K562 (cell line): ENCODE results near the gene FYB1. TPM values are rescaled to one million over a fixed set of nuclear protein-coding genes. Genes with fewer than 3 reads are reported as not detected.

Experiments
- ATAC-seq: fragments of 200-7000 bp; cut with Tn5 transposase; 3 replicates; pipeline ENCODE4 v1.9.1; 2020; ENCODE audit warnings: moderate library complexity
- BruUV-seq: library from RNA; stranded (reverse); fragments of 400-500 nt; replicated peaks from 2 replicates; lab custom pipeline; 2021; lab: Mats Ljungman, UMichigan
- CTCF ChIA-PET: fragments of 300-600 bp; formaldehyde crosslinking; extraction: SDS; loops from one replicate; lab custom pipeline; 2021; ENCODE audit warnings: low intra/inter-chr PET ratio; lab: Yijun Ruan, JAX
- POLR2A ChIA-PET: fragments of 300-600, 350-650 bp; sonication (Branson Sonifier 250); formaldehyde crosslinking; extraction: SDS; loops from one replicate; lab custom pipeline; 2021; ENCODE audit warnings: antibody characterized with exemption, inconsistent platforms; lab: Yijun Ruan, JAX
- DNase-seq, 4 experiments: peaks; one replicate each; pipeline versions ENCODE4 v3.0.0 to v3.0.0-alpha.2; 2011 to 2018; ENCODE audit warnings: low spot score in 3 of 4, mixed read lengths in 3 of 4; ENCODE audit errors: extremely low read depth in 1 of 4
- FAIRE-seq: peaks from 2 replicates; lab custom pipeline; 2011; peaks lifted over from hg19 to GRCh38; lab: Jason Lieb, UNC
- H2AFZ ChIP-seq: 2 replicates; pipeline ENCODE4 v1.6.0; 2011; ENCODE audit warnings: low read depth, low read length, control low read depth, inconsistent platforms
- H3K27ac ChIP-seq: fragments of 200-600 bp; 3 replicates; pipeline ENCODE4 v1.8.0; 2011; ENCODE audit warnings: low read depth, mild to moderate bottlenecking, control low read depth, inconsistent platforms, low read length, moderate library complexity, mixed read lengths; ENCODE audit errors: extremely low read depth
- H3K27me3 ChIP-seq, 2 experiments: fragments of 300-600 bp in 1 of 2; 2 replicates in 1 of 2; 3 replicates in 1 of 2; pipeline versions ENCODE4 v1.6.0 to v1.8.0; 2011; ENCODE audit warnings: inconsistent platforms in 2 of 2, low read length in 2 of 2, mild to moderate bottlenecking in 1 of 2, mixed read lengths in 1 of 2, moderate library complexity in 1 of 2; ENCODE audit not compliant: control insufficient read depth in 2 of 2, insufficient read depth in 2 of 2
- H3K36me3 ChIP-seq: fragments of 300-600 bp; 3 replicates; pipeline ENCODE4 v1.8.0; 2011; ENCODE audit warnings: mild to moderate bottlenecking, low read length, inconsistent platforms; ENCODE audit not compliant: control insufficient read depth, insufficient read depth
- H3K4me1 ChIP-seq, 2 experiments: fragments of 200-600 bp in 1 of 2; replicated peaks in 1 of 2; 2 replicates in 1 of 2; 3 replicates in 1 of 2; pipeline versions ENCODE4 v1.5.1 to v1.8.0; 2011; ENCODE audit warnings: inconsistent platforms in 2 of 2, low read length in 2 of 2, mild to moderate bottlenecking in 1 of 2, mixed read lengths in 1 of 2, moderate library complexity in 1 of 2; ENCODE audit not compliant: control insufficient read depth in 2 of 2, insufficient read depth in 2 of 2
- H3K4me2 ChIP-seq: 2 replicates; pipeline ENCODE4 v1.6.1; 2011; ENCODE audit warnings: low read length, control low read depth, inconsistent platforms, mixed read lengths; ENCODE audit not compliant: insufficient read depth
- H3K4me3 ChIP-seq: fragments of 200-600 bp; sonication (generic), shearing (Covaris generic); 2 replicates; pipeline ENCODE4 v1.5.1; 2016; ENCODE audit warnings: control low read depth, inconsistent platforms
- H3K79me2 ChIP-seq: fragments of 200-600 bp; 3 replicates; pipeline ENCODE4 v1.8.0; 2011; ENCODE audit warnings: low read length, inconsistent platforms; ENCODE audit not compliant: control insufficient read depth, insufficient read depth
- H3K9ac ChIP-seq, 2 experiments: 2 replicates each; pipeline versions ENCODE4 v1.6.0 to v1.6.1; 2011; ENCODE audit warnings: low read depth in 2 of 2, low read length in 2 of 2, control low read depth in 1 of 2, inconsistent platforms in 1 of 2, mild to moderate bottlenecking in 1 of 2, mixed read lengths in 1 of 2; ENCODE audit not compliant: insufficient read depth in 1 of 2
- H3K9me1 ChIP-seq: one replicate; pipeline ENCODE4 v1.6.0; 2011; ENCODE audit warnings: inconsistent platforms, mild to moderate bottlenecking, low read length, moderate library complexity; ENCODE audit not compliant: control insufficient read depth, insufficient read depth
- H3K9me3 ChIP-seq: replicated peaks from 2 replicates; pipeline ENCODE4 v1.5.1; 2011; ENCODE audit warnings: low read depth, low read length, inconsistent platforms; ENCODE audit not compliant: control insufficient read depth, insufficient read depth
- H4K20me1 ChIP-seq: replicated peaks from 2 replicates; pipeline ENCODE4 v1.6.1; 2011; ENCODE audit warnings: low read length, inconsistent platforms, mixed read lengths; ENCODE audit not compliant: control insufficient read depth, insufficient read depth
- EHMT2 ChIP-seq: fragments of 450-650 bp; IDR thresholded peaks from 2 replicates; pipeline ENCODE4 v1.6.1; 2018; ENCODE audit warnings: antibody characterized with exemption
- PKNOX1 ChIP-seq: fragments of 450-650 bp; IDR thresholded peaks from 2 replicates; pipeline ENCODE4 v1.6.1; 2016
- RFX1 ChIP-seq: fragments of 450-650 bp; IDR thresholded peaks from 2 replicates; pipeline ENCODE4 v1.6.1; 2016; ENCODE audit warnings: mild to moderate bottlenecking, moderate library complexity
- ZEB2 ChIP-seq: fragments of 450-650 bp; IDR thresholded peaks from 2 replicates; pipeline ENCODE4 v1.6.1; 2016
- WGBS: fragments of 100-300 bp; shearing (Covaris generic); methylation state at CpG from one replicate; pipeline ENCODE4 v1.1.6; 2016; ENCODE audit warnings: low coverage, mixed read lengths; ENCODE audit not compliant: insufficient coverage; ENCODE audit errors: missing lambda C conversion rate; 5-methylcytosine and 5-hydroxymethylcytosine counted together
- in situ Hi-C: fragments of 300-500 bp; cut with MboI; formaldehyde crosslinking; loops from 4 replicates; pipeline ENCODE4 v1.15.0; 2018; ENCODE audit warnings: inconsistent platforms, mixed read lengths
- intact Hi-C: fragments of 100-400 bp; cut with micrococcal nuclease; formaldehyde crosslinking; loops from 2 replicates; pipeline ENCODE4 v1.14.2; 2022
- polyA plus RNA-seq, 8 experiments: library from polyadenylated mRNA; depleted of rRNA in 4 of 8; stranded (reverse) in 5 of 8; unstranded in 3 of 8; fragments of >200 nt; fragmentation: Nextera tagmentation in 2 of 8; fragmentation: Illumina TruSeq in 1 of 8; extraction: Ambion mirVana in 2 of 8; extraction: Trizol in 1 of 8; gene quantifications; 2 replicates each; pipeline versions ENCODE4 v1.2.1 to v1.2.3, GENCODE V29; 2011 to 2014; ENCODE audit warnings: inconsistent platforms in 1 of 8, missing spikeins in 1 of 8
- total RNA-seq, 7 experiments: library from RNA; depleted of rRNA in 6 of 7; stranded (reverse); fragments of >200 nt in 6 of 7; fragmentation: Illumina TruSeq in 2 of 7; extraction: Trizol in 2 of 7; gene quantifications; 2 replicates each; pipeline versions ENCODE4 v1.2.1 to v1.2.3, GENCODE V29; 2011 to 2021; ENCODE audit warnings: low replicate concordance in 1 of 7
- TF ChIP-seq, protein P1 (sequence below), 2 experiments: fragments of 450-650 bp; IDR thresholded peaks; 2 replicates each; pipeline ENCODE4 v1.6.1; 2018; ENCODE audit warnings: mild to moderate bottlenecking in 2 of 2, low read depth in 1 of 2; ENCODE audit not compliant: partially characterized antibody in 2 of 2

The FYB1 gene
- total and polyA plus RNA-seq, 9 of the 15 experiments (the other 6 are each of a cell fraction or from before 2014, with no cell fraction given): 4.7 to 31.5 (median 9.7) TPM

DNA sequence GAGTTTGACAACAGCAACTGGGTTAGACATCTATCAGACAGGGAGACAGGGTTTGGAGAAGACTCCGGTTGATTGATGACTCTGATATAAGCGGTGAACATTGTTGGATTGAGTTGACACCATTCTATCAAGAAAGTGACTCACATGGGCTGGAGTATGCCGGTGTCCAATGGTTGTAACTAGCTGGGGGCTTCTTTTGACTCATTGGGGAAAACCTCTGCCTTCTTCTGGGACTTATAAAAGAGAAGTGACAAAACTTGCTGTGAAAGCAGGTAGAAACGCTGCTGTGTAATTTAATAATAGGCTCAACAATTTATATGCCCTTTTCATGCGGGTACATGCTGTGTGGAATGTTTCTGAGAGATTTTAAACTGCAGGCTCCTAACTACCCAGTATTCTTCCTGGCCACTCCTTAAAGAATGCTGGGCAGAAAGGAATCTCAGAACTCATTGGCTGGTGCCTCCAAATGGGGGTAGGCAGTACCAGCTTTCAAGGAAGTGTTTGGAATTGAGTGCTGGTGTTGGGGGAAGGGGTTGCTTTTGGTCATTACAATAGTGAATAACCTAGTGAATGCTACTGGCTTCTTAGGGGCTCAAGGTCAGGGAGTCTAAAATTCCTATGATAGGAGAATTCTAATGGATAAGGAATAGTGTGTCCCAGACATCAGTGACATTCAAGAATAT is 43.9 kb downstream of the FYB1 start (continued):
- peak; percentile 64 for TF ChIP-seq PKNOX1

DNA sequence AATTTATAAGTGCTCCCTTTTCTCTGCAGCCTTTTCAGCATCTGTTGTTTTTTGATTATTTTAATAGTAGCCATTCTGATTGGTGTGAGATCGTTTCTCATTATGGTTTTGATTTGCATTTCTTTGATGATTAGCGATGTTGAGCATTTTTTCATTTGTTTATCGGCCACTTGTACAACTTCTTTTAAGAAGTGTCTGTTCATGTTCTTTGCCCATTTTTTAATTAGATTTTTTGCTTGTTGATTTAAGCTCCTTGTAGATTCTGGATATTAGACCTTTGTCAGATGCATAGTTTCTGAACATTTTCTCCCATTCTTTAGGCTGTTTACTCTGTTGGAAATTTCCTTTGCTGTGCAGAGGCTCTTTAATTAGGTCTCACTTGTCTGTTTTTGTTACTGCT is 46.3 kb downstream of the FYB1 start:
- H3K4me1 ChIP-seq: peaks cover 14 to 41% of the 10 kb centered on the region in 2 experiments
- H3K79me2 ChIP-seq: no peaks in the 10 kb centered on the region; the same call in 2 of the 3 replicates
- no peaks in the 10 kb centered on the region for H4K20me1 ChIP-seq
- no peaks in the 10 kb centered on the region for H3K9me1 ChIP-seq
- intact Hi-C loops (no loop called here), in situ Hi-C loops (no loop called here)
- 73% methylated on average over 3 of the region's 3 CpGs for WGBS
- ATAC-seq: no peak
- no peak overlapping the region for H2AFZ ChIP-seq
- ChIA-PET CTCF (no interaction called here), POLR2A (no interaction called here)
- TF ChIP-seq RFX1 (no peak), ZEB2 (no peak), EHMT2 (no peak)
- TF ChIP-seq, protein P1, sequence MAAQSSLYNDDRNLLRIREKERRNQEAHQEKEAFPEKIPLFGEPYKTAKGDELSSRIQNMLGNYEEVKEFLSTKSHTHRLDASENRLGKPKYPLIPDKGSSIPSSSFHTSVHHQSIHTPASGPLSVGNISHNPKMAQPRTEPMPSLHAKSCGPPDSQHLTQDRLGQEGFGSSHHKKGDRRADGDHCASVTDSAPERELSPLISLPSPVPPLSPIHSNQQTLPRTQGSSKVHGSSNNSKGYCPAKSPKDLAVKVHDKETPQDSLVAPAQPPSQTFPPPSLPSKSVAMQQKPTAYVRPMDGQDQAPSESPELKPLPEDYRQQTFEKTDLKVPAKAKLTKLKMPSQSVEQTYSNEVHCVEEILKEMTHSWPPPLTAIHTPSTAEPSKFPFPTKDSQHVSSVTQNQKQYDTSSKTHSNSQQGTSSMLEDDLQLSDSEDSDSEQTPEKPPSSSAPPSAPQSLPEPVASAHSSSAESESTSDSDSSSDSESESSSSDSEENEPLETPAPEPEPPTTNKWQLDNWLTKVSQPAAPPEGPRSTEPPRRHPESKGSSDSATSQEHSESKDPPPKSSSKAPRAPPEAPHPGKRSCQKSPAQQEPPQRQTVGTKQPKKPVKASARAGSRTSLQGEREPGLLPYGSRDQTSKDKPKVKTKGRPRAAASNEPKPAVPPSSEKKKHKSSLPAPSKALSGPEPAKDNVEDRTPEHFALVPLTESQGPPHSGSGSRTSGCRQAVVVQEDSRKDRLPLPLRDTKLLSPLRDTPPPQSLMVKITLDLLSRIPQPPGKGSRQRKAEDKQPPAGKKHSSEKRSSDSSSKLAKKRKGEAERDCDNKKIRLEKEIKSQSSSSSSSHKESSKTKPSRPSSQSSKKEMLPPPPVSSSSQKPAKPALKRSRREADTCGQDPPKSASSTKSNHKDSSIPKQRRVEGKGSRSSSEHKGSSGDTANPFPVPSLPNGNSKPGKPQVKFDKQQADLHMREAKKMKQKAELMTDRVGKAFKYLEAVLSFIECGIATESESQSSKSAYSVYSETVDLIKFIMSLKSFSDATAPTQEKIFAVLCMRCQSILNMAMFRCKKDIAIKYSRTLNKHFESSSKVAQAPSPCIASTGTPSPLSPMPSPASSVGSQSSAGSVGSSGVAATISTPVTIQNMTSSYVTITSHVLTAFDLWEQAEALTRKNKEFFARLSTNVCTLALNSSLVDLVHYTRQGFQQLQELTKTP (IDR thresholded peaks at IDR 0.05; ENCODE audit: low read depth in 1 of 2, partially characterized antibody in 2 of 2): peak in 1 of 2 experiments; percentile 97
- no TSS peak for BruUV-seq
- no peaks in the 10 kb centered on the region for H3K9me3 ChIP-seq
- no peak overlapping the region for H3K27ac ChIP-seq
- no peak overlapping the region for H3K9ac ChIP-seq
- H3K36me3 ChIP-seq: no peaks in the 10 kb centered on the region
- no peak overlapping the region for H3K4me2 ChIP-seq
- H3K4me3 ChIP-seq: no peak overlapping the region
- no peak for FAIRE-seq
- no peak for DNase-seq
- H3K27me3 ChIP-seq: no peaks in the 10 kb centered on the region
